Ishikawa (cell line): ENCODE data around the gene C1D.

ENCODE experiments used
- EP300 ChIP-seq: IDR thresholded peaks from 2 replicates; pipeline ENCODE4 v1.6.1; 2012; ENCODE audit warnings: borderline replicate concordance
- TAF1 ChIP-seq: IDR thresholded peaks from 2 replicates; pipeline ENCODE4 v1.6.1; 2012; ENCODE audit warnings: low read depth, mild to moderate bottlenecking
- TCF12 ChIP-seq: IDR thresholded peaks from 2 replicates; pipeline ENCODE4 v1.6.1; 2012; ENCODE audit warnings: low read depth
- YY1 ChIP-seq: IDR thresholded peaks from 2 replicates; pipeline ENCODE4 v1.6.1; 2012; ENCODE audit warnings: low read depth
- TF ChIP-seq, protein P1 (sequence below): IDR thresholded peaks from 2 replicates; pipeline ENCODE4 v1.6.1; 2012
- TF ChIP-seq, protein P2 (sequence below): IDR thresholded peaks from 2 replicates; pipeline ENCODE4 v1.6.1; 2012

DNA sequence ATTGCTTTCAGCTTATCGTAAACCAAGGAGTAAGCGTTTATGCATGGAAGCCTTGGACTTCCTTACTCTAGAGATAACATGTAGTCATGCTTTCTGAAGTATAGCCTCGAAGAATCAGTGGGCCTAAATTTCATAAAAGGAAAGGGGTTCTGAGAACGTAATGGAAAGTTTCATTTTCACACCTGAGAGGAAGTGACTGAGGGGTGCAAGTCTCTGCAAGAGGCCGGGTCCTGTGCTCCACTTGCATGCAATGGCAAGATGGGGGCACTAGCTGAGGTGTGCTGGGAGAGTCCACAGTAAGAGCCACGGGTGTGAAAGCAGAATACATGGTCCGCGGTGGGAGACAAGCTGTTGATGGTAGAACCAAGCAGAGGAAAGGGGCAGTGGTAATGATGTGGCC is 36.5 kb upstream of the C1D start:
- TF ChIP-seq TAF1 (no peak), EP300 (no peak), YY1 (no peak), TCF12 (no peak)
- TF ChIP-seq, protein P1, sequence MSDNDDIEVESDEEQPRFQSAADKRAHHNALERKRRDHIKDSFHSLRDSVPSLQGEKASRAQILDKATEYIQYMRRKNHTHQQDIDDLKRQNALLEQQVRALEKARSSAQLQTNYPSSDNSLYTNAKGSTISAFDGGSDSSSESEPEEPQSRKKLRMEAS: no peak
- TF ChIP-seq, protein P2, sequence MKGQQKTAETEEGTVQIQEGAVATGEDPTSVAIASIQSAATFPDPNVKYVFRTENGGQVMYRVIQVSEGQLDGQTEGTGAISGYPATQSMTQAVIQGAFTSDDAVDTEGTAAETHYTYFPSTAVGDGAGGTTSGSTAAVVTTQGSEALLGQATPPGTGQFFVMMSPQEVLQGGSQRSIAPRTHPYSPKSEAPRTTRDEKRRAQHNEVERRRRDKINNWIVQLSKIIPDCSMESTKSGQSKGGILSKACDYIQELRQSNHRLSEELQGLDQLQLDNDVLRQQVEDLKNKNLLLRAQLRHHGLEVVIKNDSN: no peak
